ENCODE measurements around the gene SLC7A14.

SLC7A14 gene

DNA sequence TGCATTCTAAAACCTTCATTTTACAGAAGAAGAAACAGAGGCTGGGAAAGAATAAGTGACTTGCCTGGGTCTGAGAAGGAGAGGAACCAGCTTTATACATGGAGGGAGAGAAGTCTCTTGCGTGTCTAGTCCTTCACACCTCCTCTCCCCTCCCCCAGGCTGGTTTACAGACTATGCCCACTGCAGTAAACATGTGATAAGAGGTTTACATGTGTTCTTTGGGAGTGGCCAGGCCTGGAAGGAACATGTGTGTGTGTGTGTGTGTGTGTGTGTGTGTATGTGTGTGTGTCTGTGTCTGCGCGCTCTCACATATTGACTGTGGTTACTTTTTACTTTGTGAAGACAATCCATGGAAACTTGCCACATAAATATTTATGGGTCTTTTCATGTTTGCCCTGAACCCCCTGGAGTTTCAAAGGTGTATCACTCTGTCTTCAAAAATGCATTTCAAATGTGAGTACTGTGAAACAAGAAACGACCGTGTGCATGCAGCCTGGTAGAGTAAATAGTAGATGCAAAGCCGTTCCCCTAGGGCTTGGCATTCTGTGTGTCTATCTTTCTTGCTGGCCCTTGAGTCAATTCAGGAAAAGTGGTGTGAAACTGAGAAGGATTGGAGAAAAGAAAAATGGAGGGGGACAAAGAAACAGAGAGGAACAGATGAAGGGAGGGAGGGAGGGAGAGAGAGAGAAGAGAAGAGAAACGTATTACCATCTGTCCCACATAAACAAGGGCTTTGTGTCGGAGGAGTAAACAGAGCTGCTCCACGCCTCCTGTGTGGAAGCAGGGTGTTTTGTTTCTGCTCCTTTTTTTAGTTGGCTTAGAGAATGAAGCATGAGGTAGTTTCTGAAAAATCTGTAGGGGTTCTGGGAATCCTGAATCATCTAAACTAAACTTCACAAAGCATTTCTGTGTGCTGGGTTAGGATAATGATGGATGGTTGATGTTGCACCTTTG is 115.5 kb downstream of the SLC7A14 start:
- DNase-seq (ENCODE audit: low read depth, low spot score): no peak

- DNase-seq (ENCODE audit: low read depth, low spot score): no peak
Measured at GRCh38 chr3:170469151-170470062, 116.5 kb downstream of the SLC7A14 start.

- no peak for DNase-seq (ENCODE audit: low read depth, low spot score)
Measured at GRCh38 chr3:170467571-170468147, 118.2 kb downstream of the SLC7A14 start.

- DNase-seq (ENCODE audit: low read depth, low spot score): no peak
Measured at GRCh38 chr3:170467007-170467406, 118.9 kb downstream of the SLC7A14 start.

GRCh38 chr3:170465955-170466354 is 119.9 kb downstream of the SLC7A14 start:
- DNase-seq (ENCODE audit: low read depth, low spot score): no peak

DNA sequence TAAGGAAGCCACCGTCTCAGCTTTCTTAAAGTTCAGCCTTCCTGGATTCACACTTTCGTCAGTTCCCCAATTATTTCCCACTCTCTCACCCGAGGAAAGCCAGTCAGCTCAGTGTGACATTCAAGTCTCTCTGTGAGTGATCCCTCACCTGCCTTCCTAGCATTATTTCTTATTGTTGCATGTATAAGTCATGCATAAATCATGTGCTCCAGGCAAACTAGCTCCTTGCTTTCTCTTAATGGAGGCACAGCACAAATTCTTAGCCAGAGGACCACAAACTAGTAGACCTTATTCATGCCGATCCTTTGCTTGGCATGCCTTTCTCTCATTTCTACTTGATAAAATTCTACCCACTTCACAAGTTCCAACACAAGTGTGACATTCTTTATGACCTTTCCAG is 122.9 kb downstream of the SLC7A14 start:
- DNase-seq (ENCODE audit: low read depth, low spot score): no peak

GRCh38 chr3:170458285-170458684 is 127.6 kb downstream of the SLC7A14 start:
- DNase-seq (ENCODE audit: low read depth, low spot score): no peak

- no peak for DNase-seq (ENCODE audit: low read depth, low spot score)
Measured at GRCh38 chr3:170454509-170454908, 131.4 kb downstream of the SLC7A14 start.

DNA sequence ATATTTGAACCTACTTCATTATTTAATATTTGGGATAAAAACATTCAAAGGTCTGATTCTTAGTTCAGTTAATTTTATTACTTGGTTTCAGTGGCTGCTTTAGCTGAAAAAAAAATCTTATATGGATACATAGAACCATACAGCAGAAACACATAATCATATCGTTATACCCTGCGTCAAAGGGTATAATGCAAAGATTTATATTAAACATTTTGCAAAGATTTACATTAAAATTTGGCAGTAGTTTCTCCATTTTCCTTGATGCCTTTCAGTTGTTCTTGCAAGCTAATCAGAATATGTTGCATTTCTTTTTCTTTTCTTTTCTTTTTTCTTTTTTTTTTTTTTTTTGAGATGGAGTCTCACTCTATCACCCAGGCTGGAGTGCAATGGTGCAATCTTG is 135.8 kb downstream of the SLC7A14 start:
- DNase-seq (ENCODE audit: low read depth, low spot score): no peak

- DNase-seq (ENCODE audit: low read depth, low spot score): no peak
Measured at GRCh38 chr3:170448584-170448983, 137.3 kb downstream of the SLC7A14 start.

DNA sequence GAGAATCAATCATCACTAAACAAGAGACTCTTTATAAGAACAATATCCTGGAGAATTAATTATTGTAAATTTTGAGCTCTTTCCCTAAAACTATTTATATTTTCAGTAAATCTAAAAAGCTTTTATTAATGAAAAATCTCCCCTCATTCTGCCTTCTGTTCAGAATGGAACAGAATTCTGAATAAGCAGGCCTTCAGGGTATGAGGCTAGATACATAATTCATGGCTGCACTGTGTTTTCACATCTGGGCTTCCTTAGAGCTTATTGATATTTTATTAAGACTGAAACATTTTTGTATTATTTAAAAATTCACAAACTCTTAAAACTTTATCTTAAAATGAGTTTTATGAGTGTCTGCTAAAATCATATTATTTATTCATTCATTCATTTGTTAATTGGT is 142.4 kb downstream of the SLC7A14 start:
- no peak for DNase-seq (ENCODE audit: low read depth, low spot score)

DNA sequence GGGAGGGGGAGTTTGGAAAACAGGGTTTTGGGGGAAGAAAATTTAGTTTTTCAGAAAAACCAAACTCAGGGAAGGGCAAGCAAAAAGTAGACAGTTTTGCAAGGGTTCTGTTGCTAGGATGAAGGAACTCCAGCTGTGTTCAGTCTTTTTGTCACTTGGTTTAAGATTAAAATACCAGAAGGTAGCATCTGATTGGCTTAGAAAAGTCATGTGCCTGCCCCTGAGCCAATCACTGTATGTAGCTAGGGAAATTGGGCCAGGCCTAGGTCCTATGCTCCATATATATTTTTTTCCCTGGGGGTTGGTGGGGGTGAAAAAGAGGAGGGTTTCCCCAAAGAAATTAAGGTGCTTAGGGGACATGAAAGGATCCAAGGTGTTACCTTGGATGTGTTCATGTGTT is 142.9 kb downstream of the SLC7A14 start:
- no peak for DNase-seq (ENCODE audit: low read depth, low spot score)

DNA sequence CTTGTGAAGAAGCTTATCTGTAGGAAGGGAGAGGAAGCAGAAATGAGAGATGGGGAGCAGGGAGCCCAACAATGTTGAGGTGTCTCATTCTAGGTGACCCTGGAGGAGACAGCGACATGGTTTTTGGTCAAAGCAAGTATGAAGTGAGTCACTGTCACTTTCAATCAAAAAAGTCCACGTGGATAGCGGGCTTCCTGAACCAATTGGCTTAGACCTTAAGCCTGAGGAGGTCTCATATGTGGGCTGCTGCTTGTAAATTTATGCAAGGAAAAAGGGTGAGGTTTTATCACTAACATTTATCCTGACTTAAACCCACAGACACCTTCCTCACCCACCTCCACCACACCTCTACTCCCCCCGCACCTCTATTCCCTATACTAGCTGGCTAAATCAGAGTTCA is 144.5 kb downstream of the SLC7A14 start:
- no peak for DNase-seq (ENCODE audit: low read depth, low spot score)

- DNase-seq (ENCODE audit: low read depth, low spot score): no peak
Measured at GRCh38 chr3:170440344-170440743, 145.5 kb downstream of the SLC7A14 start.

DNA sequence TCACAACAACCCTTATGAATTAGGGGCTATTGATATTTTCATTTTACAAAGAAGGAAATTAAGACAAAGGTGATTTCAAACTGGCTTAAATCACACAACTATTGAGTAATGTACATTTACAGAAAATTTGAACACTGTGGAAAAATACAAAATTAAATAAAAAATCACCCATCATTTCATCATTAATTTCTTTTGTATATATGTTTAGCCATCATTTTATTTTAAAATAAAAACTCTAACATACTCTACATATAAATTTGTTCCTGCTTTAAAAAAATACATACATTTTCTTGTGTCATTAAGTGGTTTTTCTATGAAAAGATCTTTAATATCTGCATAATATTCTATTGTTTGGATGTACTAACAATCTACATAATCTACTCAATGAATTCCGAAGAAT is 147.0 kb downstream of the SLC7A14 start:
- DNase-seq (ENCODE audit: low read depth, low spot score): no peak

- no peak for DNase-seq (ENCODE audit: low read depth, low spot score)
Measured at GRCh38 chr3:170437696-170438407, 148.0 kb downstream of the SLC7A14 start.

GRCh38 chr3:170437176-170437575 is 148.7 kb downstream of the SLC7A14 start:
- no peak for DNase-seq (ENCODE audit: low read depth, low spot score)

GRCh38 chr3:170436697-170437096 is 149.2 kb downstream of the SLC7A14 start:
- no peak for DNase-seq (ENCODE audit: low read depth, low spot score)

GRCh38 chr3:170432416-170432815 is 153.5 kb downstream of the SLC7A14 start:
- DNase-seq (ENCODE audit: low read depth, low spot score): no peak

- DNase-seq (ENCODE audit: low read depth, low spot score): no peak
Measured at GRCh38 chr3:170431054-170431453, 154.8 kb downstream of the SLC7A14 start.

DNA sequence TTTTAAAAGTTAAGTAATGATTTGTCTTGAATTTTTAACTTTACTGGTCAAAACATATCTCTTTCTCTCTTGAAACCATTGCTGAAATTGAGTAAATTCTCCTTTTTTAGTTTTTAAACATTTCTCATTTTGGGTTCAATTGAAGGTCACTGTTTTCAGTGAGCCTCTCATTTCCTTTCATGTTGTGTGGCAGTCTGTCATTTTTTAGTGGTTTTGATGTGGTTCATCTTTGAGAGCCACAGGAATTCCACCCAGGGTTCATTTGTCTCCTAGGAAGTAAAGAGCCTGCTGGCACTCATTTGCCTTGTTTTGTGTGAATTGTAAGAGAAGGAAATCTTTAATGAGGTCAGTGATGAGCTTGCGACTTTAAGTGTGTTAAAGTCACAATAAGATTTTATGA is 156.8 kb downstream of the SLC7A14 start:
- no peak for DNase-seq (ENCODE audit: low read depth, low spot score)

All from activated CD4-positive, CD25-positive, alpha-beta regulatory T cell treated with anti-CD3 and anti-CD28 coated beads, Interleukin-2, amount 50 U/mL, for 16 hours (primary cell).